ENCODE measurements around the gene PARN.

The PARN gene

DNA sequence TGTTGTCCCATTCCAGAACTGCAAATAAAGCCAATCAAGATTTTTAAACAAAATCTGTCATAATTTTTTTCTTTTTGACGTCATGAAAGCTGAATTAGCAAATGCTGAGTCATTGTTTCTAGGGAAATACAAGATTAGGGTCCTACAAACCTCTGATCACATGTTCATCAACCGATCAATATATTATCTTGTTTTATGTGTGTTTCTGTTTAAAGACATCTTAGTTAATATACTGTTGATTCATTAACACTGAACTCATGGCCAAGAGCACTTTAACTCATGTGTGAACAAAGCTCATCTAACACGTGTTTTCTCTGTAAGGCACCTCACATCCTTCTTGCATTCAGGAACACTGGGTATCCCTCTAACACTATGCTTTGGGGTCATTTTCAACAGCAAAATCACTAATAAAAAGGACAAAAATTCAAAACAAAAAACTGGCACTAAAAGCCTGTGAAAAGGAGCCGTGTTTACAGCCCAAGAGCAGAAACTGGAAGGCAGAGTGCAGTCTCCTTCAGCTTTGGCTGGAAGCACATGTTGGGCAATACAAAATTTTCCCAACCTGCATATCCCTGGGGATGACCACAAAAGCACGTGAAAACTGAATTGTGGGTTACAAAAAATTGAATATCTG, 102.5 kb downstream of the PARN start:
- no peak for DNase-seq

GRCh38 chr16:14525596-14525995, 104.5 kb downstream of the PARN start:
- no peak for DNase-seq

DNA sequence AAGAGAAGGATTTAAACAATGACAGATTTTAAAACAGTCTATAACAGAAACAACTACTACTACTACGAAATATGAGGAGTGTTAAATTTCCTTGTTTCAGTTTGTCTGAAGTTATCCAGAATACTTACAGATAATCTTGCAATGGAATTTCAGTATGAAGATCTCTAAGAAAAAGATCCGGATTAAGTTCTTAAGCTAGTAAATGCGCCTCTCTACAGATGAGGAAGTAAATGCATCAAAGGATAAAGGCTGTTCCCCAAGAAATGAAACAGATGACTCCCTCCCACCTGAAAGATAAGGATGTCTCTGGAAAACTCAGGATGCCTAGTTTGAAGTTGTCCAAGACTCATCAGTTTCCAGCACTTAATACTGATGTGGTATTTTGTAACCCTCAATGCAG, 105.1 kb downstream of the PARN start:
- DNase-seq, result no peak

GRCh38 chr16:14523632-14524031, 106.4 kb downstream of the PARN start:
- no peak for DNase-seq

DNA sequence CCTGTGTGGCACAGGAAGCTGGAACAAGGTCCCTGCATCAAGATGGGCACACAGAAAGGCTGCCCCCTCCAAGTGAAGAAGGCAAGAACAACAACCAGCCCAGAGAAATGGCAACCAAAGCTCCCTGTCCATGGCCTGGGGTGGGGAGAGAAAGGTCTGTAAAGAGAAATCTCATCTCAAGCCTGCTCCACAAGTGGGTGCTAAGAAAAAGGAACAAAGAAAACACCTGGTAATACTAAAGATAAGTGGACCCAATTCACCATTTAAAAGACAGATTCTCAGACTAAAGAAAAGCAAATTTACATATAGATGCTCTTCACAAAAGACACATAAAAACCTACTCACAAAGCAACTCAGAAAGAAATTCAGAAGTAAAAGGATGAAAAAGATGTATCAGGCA, 107.4 kb downstream of the PARN start:
- no peak for DNase-seq

DNA sequence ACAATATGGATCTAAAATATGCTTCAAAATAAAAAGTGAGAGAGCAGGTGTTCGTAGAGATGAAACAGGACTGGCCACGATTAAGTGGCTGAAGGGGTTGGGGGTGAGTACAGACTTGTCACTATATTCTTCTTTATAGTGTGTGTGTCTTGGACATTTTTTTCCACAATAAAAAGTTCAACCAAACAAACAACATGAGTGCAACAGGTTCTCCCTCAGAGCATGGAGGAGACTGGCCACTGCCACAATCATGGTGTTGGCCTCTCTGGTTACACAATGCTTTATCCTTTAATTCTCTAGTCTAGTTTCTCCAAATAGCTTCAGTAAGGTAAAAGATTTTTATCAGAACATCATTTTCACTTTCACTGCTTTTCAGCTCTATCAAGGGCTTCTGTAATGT, 109.3 kb downstream of the PARN start:
- DNase-seq, result no peak

- no peak for DNase-seq
These were observed 115.1 kb downstream of the PARN start for GRCh38 chr16:14514967-14515366.

DNA sequence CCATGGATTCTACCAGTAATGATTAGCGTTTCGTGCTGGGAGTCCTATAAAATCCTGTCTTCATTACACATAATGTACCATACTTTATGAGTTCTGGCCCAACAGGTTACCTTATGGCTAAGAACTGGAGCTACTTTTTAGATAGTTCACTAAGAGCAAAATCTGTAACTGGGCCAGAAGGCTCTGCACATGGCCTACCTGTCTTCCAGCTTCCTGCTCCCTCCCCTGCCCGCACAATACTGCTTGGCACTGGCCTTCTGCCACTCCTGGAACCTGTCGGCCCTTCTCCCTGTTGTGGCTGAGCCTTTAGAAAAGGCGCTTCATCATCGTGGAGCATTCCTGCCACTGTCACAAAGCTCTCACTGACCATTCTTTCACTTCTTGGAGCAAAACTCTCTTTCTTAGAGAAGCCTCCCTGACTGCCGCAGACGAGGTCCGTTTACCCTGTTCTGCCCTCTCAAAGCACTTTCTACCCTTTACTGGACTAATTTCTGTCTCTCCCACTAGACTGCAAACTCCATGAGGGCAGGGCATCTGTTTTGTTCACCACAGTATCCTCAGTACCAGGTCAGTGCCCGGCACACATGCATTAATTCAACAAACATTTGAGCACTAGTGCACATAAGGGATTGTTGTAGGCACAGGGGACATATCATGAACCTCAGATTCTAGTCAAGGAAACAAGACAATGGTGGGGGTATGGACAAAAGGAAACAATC, 116.5 kb downstream of the PARN start:
- DNase-seq, result no peak

- no peak for DNase-seq
These were observed 118.3 kb downstream of the PARN start for GRCh38 chr16:14511800-14512135.

- peak; percentile 91 for DNase-seq
These were observed 118.9 kb downstream of the PARN start for GRCh38 chr16:14510939-14511799.

- no peak for DNase-seq
These were observed 119.5 kb downstream of the PARN start for GRCh38 chr16:14510581-14510938.

GRCh38 chr16:14509675-14510132, 120.4 kb downstream of the PARN start:
- no peak for DNase-seq

GRCh38 chr16:14509055-14509454, 121.0 kb downstream of the PARN start:
- peak; percentile 47 for DNase-seq

GRCh38 chr16:14505846-14506245, 124.2 kb downstream of the PARN start:
- no peak for DNase-seq

DNA sequence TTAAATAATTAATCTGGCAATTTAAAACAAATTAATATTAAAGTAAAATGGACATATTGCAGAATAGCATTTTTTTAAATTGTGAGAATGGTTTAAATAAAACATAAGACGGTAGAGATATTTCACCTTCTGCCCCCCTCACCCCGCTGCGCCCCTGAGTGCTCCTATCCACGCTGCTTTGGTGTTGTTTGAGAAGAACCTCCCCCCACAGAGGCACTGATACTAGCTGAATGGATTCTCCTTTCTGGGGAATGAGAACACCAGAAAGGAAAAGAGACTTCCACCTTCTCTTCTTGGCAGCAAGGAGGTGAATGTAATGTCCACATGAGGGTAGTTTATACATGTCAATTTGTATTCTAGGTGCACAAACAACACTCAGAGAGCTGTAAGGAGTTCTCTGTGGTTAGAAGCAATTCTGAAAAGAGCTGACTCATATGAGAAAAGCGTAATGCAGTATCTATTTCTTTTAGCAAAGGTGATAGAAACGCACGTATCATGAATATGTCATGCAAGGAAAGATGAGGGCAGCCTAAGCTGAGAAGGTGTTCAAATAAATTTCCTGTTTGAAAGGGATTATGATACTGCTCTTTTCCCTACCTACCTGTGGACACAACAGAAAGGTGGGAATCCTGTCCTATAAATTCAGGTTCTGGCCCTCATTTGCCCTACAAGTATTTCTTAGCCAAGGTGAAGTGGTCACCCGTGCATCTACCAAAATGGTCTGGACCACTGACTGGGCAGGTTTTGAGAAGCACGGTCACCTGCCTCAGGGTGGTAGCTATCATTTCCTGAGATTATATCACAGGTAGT, 126.9 kb downstream of the PARN start:
- DNase-seq, result peak; percentile 52

DNA sequence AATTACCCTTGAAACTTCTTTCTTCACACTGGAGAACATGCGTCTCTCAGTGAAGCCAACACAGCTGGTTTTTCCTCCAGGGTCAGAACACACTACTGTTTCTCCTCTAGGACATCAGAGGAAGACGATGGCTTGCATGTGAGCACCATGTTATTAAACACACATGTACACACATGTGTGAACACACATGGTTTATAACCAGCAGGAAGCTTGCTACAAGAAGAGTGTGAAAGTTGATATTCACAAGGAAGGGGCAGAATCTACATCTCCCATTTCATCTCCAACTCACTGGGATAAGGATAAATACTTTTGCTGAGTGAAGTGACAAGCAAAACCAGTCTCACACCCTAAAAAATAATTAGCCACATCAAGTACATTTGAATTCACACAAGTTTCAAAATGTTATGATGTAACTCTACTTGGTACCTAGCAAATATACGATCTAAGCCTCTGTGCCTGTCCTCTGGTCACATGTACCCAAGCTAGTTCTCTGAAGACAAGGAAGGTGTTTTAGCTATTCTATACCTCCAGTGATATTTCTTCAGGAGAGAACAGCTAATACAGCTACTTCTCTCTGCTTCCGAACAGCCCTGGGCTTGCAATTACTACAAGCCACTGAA, 127.7 kb downstream of the PARN start:
- no peak for DNase-seq

- peak; percentile 92 for DNase-seq
These were observed 128.5 kb downstream of the PARN start for GRCh38 chr16:14501331-14502255.

DNA sequence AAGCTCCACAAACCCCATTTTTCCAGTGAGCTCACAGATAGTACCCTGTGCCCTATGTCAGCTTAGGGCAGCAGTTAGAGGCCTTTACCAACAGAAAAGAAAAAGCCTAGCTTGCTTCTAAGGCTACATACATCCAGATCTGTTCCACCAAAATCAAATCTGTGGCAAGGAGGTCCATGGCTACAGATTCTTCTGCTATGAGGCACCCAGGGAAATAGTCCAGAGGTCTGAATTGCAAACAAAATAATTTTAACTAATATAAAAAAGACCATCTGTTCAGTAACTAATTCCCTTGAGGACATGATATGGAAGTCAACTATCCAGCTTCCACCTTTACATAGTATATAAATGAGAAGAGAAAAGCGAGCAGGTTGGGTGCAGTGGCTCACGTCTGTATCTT, 129.3 kb downstream of the PARN start:
- no peak for DNase-seq

- DNase-seq, result no peak
These were observed 130.9 kb downstream of the PARN start for GRCh38 chr16:14499110-14499509.

DNA sequence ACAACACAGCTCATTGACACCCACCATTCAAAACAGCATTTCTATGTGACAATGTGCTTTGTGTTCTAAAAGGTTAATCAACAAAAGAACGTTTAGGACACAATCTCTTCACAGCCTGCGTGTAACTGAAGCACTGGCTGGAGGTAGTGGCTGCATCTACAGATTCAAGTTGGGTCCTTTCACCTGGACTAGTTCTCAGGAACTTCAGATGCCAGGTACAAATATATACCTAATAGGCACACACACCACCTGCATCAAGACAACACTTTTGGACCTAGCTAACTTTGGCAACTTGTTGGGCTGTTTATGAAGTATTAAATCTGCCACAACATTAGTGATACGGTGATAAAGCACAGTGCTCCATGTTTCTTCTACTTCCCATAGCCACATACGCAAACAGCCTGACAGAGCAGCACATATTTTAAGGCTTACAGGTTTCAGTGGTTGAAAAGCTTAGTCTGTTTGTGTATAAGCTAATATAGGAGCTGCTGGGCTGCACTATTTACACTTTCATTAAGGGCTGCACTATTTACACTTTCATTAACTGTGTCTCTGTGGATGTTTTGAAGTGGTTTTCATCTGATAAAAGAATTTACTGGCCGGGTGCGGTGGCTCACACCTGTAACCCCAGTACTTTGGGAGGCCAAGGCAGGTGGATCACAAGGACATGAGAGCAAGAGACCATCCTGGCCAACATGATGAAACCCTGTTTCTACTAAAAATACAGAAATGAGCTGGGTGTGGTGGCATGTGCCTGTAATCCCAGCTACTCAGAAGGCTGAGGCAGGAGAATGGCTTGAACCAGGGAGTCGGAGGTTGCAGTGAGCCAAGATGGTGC, 132.6 kb downstream of the PARN start:
- no peak for DNase-seq

- no peak for DNase-seq
These were observed 133.3 kb downstream of the PARN start for GRCh38 chr16:14496786-14497185.
